Transverse colon (tissue), 4 donors: ENCODE measurements around the gene TTC28. TPM values are rescaled to one million over a fixed set of nuclear protein-coding genes. Genes with fewer than 3 reads are reported as not detected.

Experiments used
- DNase-seq: peaks from one replicate; pipeline ENCODE4 v3.0.0-alpha.2; 2019
- H3K27ac ChIP-seq, 4 donors: fragments of 200-600 bp; sonication (generic); 2 replicates each; pipeline ENCODE4 v1.5.1; 2016 to 2018; ENCODE audit warnings: inconsistent platforms in 4 of 4
- H3K27me3 ChIP-seq: fragments of 200-600 bp; sonication (generic); 2 replicates; pipeline ENCODE4 v1.5.1; 2017; ENCODE audit warnings: inconsistent platforms
- H3K36me3 ChIP-seq, 4 donors: fragments of 200-600 bp; sonication (generic); 2 replicates each; pipeline ENCODE4 v1.5.1; 2017 to 2019; ENCODE audit warnings: inconsistent platforms in 4 of 4
- H3K4me1 ChIP-seq, 4 donors: fragments of 200-600 bp; sonication (generic); 2 replicates each; pipeline ENCODE4 v1.5.1; 2017 to 2020; ENCODE audit warnings: inconsistent platforms in 4 of 4
- H3K4me3 ChIP-seq, 4 donors: fragments of 200-600 bp; sonication (generic); 1 replicate in 1 of 4; 2 replicates in 3 of 4; pipeline versions ENCODE4 v1.5.1 to v1.6.1; 2017 to 2019; ENCODE audit warnings: inconsistent platforms in 4 of 4
- H3K9me3 ChIP-seq, 2 donors: fragments of 200-600 bp; sonication (generic); 2 replicates each; pipeline ENCODE4 v1.5.1; 2017 to 2019; ENCODE audit warnings: inconsistent platforms in 2 of 2
- EP300 ChIP-seq: sonication (generic); formaldehyde crosslinking; IDR thresholded peaks from one replicate; pipeline ENCODE4 v1.6.1; 2017; ENCODE audit warnings: antibody characterized with exemption, low read depth
- POLR2A ChIP-seq: fragments of 450-650 bp; IDR thresholded peaks from one replicate; pipeline ENCODE4 v1.6.1; 2016; ENCODE audit warnings: antibody characterized with exemption, mild to moderate bottlenecking, moderate library complexity
- POLR2AphosphoS5 ChIP-seq, 3 donors: sonication (generic); formaldehyde crosslinking; IDR thresholded peaks; one replicate each; pipeline ENCODE4 v1.6.1; 2016; ENCODE audit warnings: antibody characterized with exemption in 3 of 3
- WGBS, 2 donors: methylation state at CpG; one replicate each; pipeline ENCODE4 v1.1.5; 2018; ENCODE audit warnings: low coverage in 1 of 2; 5-methylcytosine and 5-hydroxymethylcytosine counted together
- in situ Hi-C, 4 donors: fragments of 200-750 bp; cut with MboI; loops; one replicate each; pipeline versions ENCODE4 v1.15.0 to v1.15.1; 2017; ENCODE audit warnings: low sequenced_read_pairs in 3 of 4, low pct_ligation_motif_present in 1 of 4, low pct_unique_long_range_greater_than_20kb in 1 of 4
- intact Hi-C: fragments of 100-400 bp; cut with DNase I; formaldehyde crosslinking; loops from one replicate; pipeline ENCODE4 v1.15.1; 2023; ENCODE audit warnings: low total_unique reads
- total RNA-seq, 4 donors: library from RNA; depleted of rRNA; stranded (reverse); fragments of >200 nt; gene quantifications; one replicate each; pipeline ENCODE4 v1.1.0, GENCODE V29; 2016
- TF ChIP-seq, protein P1 (sequence below), 5 experiments: fragments of 200-600 bp in 3 of 5; fragments of 450-650 bp in 2 of 5; sonication (generic) in 3 of 5; IDR thresholded peaks; 1 replicate in 2 of 5; 2 replicates in 3 of 5; pipeline ENCODE4 v1.5.1; 2016 to 2017; ENCODE audit warnings: antibody characterized with exemption in 5 of 5, inconsistent platforms in 3 of 5, mild to moderate bottlenecking in 2 of 5, moderate library complexity in 1 of 5

The TTC28 gene
- total RNA-seq, 4 donors from 2014 or later = 7.6 to 84.2 (median 12.4) TPM

DNA sequence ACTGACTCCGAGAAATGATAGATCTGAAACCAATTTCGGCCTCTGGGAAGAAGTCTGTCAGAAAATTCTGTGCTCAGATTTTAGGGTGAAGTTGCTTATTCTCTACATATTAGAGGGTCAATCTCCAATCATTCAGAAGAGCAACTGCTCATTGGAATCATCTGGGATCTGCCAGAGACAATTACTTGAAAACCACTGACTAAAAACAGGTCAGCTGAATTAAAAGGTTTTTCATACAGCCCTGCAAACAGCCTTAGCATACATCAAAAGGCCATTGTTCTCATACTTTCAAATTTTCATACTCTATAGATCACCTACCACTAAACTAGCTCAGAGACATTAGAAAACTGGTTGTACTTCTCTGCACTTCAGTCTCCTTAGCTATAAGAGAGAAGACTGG is 470.9 kb downstream of the TTC28 start:
- Histone ChIP-seq H3K4me1 (peaks cover 0 to 5% (median 0%) of the 10 kb centered on the region in 4 donors), H3K27me3 (no peaks in the 10 kb centered on the region), H3K27ac (no peak overlapping the region), H3K36me3 (no peaks in the 10 kb centered on the region), H3K4me3 (no peak overlapping the region), H3K9me3 (no peaks in the 10 kb centered on the region)
- in situ Hi-C loops (no loop called here), intact Hi-C loops (no loop called here)
- WGBS, 2 donors = 95 to 98% methylated on average over 2 of the region's 2 CpGs
- no peak for TF ChIP-seq POLR2A
- TF ChIP-seq, protein P1, sequence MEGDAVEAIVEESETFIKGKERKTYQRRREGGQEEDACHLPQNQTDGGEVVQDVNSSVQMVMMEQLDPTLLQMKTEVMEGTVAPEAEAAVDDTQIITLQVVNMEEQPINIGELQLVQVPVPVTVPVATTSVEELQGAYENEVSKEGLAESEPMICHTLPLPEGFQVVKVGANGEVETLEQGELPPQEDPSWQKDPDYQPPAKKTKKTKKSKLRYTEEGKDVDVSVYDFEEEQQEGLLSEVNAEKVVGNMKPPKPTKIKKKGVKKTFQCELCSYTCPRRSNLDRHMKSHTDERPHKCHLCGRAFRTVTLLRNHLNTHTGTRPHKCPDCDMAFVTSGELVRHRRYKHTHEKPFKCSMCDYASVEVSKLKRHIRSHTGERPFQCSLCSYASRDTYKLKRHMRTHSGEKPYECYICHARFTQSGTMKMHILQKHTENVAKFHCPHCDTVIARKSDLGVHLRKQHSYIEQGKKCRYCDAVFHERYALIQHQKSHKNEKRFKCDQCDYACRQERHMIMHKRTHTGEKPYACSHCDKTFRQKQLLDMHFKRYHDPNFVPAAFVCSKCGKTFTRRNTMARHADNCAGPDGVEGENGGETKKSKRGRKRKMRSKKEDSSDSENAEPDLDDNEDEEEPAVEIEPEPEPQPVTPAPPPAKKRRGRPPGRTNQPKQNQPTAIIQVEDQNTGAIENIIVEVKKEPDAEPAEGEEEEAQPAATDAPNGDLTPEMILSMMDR (IDR thresholded peaks at IDR 0.05) = no peak
- no peak for TF ChIP-seq EP300
- no peak for TF ChIP-seq POLR2AphosphoS5 (IDR thresholded peaks at IDR 0.05)
- DNase-seq = no peak

DNA sequence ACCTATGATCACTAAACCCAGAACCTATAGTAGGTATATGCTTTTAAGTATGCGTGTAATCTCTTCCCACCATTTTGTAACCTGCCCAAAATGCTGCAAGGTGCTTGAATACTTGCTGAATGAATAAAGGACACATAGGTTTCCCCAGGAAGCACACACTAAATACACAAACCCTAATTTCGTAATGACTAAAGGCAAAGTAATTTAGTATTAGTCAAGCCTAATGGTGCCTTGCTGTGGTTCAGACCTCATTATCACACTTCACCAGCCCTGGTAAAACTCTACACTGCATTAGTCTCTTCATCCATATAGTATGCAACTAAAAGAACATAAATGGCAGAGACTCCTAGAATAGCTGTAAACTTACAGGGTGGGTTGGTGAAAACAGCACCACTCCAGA is 471.6 kb downstream of the TTC28 start:
- Histone ChIP-seq H3K9me3 (no peaks in the 10 kb centered on the region), H3K4me3 (no peak overlapping the region), H3K27ac (no peak overlapping the region), H3K27me3 (no peaks in the 10 kb centered on the region), H3K4me1 (peaks cover 0 to 5% (median 0%) of the 10 kb centered on the region in 4 donors), H3K36me3 (no peaks in the 10 kb centered on the region)
- DNase-seq = no peak
- TF ChIP-seq POLR2A = no peak
- no peak for TF ChIP-seq EP300
- TF ChIP-seq, protein P1 (IDR thresholded peaks at IDR 0.05) = no peak
- whole genome bisulfite sequencing, 2 donors = 87 to 100% methylated on average over 1 to 2 of the region's 2 CpGs
- in situ Hi-C loops = no loop called here
- intact Hi-C loops = no loop called here

- Histone ChIP-seq H3K9me3 (no peaks in the 10 kb centered on the region), H3K4me1 (peaks cover 0 to 5% (median 0%) of the 10 kb centered on the region in 4 donors), H3K36me3 (no peaks in the 10 kb centered on the region), H3K27ac (no peak overlapping the region), H3K27me3 (no peaks in the 10 kb centered on the region), H3K4me3 (no peak overlapping the region)
- TF ChIP-seq POLR2AphosphoS5 (IDR thresholded peaks at IDR 0.05) (no peak), POLR2A (no peak), EP300 (no peak)
- TF ChIP-seq, protein P1 (IDR thresholded peaks at IDR 0.05) = no peak
- no peak for DNase-seq
- in situ Hi-C loops = no loop called here
- intact Hi-C loops = no loop called here
- WGBS, 2 donors = 68 to 73% methylated on average over 6 of the region's 6 CpGs
Observed at GRCh38 chr22:28207281-28208030, 472.2 kb downstream of the TTC28 start.

- in situ Hi-C loops (no loop called here), intact Hi-C loops (no loop called here)
- 80 to 88% methylated on average over 1 of the region's 1 CpG for WGBS, 2 donors
Observed at GRCh38 chr22:28205926-28206325, 473.7 kb downstream of the TTC28 start.

More at GRCh38 chr22:28205926-28206325, 473.7 kb downstream of the TTC28 start:
- H3K36me3 ChIP-seq = no peaks in the 10 kb centered on the region
- H3K27ac ChIP-seq = no peak overlapping the region
- TF ChIP-seq POLR2A (no peak), POLR2AphosphoS5 (IDR thresholded peaks at IDR 0.05) (no peak), EP300 (no peak)
- TF ChIP-seq, protein P1 (IDR thresholded peaks at IDR 0.05) = no peak
- H3K9me3 ChIP-seq = no peaks in the 10 kb centered on the region
- H3K4me3 ChIP-seq = no peak overlapping the region
- DNase-seq = no peak
- no peaks in the 10 kb centered on the region for H3K27me3 ChIP-seq
- peaks cover 0 to 5% (median 0%) of the 10 kb centered on the region in 4 donors for H3K4me1 ChIP-seq
